HT1080 (cell line): Measurements from ENCODE around the gene RIT2. TPM values are rescaled to one million over a fixed set of nuclear protein-coding genes. Genes with fewer than 3 reads are reported as not detected.

Experiments
- DNase-seq: peaks from one replicate; pipeline ENCODE4 v3.0.0-alpha.2; 2015; ENCODE audit warnings: low read depth
- polyA plus RNA-seq, 2 experiments: library from polyadenylated mRNA; depleted of rRNA; stranded (reverse); fragments of >200 nt; gene quantifications; 2 replicates each; pipeline ENCODE4 v1.2.3, GENCODE V29; 2015
- total RNA-seq: library from RNA; depleted of rRNA; stranded (reverse); fragments of >200 nt; shearing (Covaris generic); gene quantifications from 2 replicates; pipeline ENCODE4 v1.2.3, GENCODE V29; 2014; rRNA removed

Gene RIT2
- not detected in 2 replicates for total RNA-seq
- polyA plus RNA-seq (2015; cell fraction: cytosol; rRNA removed): not detected in 2 replicates
- not detected in 2 replicates for polyA plus RNA-seq (2015; cell fraction: nucleus; rRNA removed)

DNA sequence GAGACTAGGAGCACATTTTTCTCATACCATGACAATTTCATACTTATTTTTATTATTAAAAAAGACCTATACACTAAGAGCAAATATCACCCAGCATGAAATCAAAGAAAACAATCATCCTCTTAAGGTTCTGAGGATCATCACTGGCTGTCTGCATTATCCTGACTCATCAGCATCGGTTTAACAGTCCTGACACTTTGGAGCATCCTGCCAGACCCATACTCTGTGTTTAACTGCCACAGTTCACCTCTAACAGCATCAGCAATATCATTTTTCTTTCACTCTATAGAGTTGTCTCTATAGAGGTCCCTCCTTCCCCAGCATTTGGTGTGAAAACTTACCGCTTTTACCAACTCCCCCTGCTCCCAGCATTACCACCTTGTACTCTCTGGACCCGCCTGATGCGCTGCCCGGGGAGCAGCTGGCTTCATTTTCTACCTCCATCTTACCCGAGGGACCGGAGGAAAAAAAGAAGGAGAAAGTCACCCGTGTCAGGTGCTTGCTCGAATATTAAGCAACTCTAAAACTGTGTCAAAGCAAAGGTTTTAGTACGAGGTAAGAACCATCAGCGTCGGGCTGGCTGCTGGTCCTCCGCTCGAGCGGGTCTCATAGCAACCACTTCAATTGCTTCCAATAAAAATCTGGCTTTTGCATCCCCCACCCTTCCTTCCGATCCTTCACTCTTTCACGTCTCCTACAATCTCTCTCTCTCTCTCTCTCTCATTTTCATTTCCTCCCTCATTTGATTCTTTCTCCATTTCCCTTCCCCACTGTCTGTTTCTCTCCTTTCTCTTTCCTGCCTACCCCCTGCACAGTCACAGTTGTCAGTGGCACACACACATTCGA, at the start of gene RIT2:
Gene RIT2, minus strand, starts transcription at position 610 of the 846 bp plus-strand sequence.
- DNase-seq: no peak

DNA sequence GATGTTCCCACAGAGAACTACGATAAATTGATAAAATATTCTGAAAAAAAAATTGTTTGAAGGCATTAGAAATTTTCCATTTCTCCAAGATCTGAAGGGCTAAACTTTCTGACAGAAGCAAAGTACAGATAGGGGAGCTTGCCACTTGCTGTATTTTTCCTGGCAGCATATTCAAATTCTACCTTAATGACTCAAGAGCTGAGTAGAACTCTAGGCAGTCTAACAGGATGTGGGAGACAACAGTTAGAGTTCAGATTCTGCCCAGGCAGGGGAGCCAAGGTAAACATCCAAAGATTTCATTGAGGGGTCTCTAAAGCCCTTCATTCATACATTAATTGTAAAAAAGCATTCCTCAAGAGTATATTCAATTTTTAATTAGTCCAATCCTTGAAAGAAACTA, 46.0 kb upstream of the RIT2 start:
- DNase-seq: peak; percentile 72

DNA sequence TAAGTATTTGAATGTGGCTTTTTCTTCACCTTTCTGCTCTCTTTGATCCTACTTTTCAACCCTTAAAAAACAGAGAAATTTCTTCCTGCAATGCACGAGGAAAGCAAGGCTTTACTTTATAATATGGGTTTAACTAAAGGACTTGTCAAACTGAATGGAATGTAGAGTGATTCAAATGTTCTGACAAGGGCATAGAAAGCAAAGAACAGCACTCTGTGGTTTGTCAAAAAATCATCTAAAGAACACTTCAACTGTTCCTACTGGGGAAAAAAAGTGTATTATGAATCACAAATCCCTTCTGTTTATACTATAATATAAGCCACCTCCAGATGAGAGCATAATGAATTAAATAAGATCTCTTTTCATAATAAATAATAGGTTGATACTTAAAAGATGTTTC, 45.0 kb upstream of the RIT2 start:
- DNase-seq: peak; percentile 63

DNA sequence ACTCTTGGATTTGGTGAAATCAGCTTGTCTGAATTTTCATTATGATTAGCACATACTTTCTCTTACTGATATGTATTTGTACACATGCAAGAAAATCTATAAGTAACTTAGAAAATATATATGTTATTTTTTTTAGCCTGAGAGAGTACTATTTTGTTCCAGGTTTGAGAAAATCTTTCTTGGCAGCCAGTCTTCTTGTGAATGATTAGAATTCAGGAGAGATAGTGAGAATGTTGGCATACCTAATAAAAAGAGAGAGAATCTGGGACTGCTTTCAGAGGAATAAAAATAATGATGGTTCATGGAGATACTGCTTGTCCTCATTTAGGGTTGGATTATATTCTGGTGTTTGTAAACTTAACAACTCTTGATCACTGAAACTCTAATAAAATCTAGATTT, 44.4 kb upstream of the RIT2 start:
- DNase-seq: no peak

DNA sequence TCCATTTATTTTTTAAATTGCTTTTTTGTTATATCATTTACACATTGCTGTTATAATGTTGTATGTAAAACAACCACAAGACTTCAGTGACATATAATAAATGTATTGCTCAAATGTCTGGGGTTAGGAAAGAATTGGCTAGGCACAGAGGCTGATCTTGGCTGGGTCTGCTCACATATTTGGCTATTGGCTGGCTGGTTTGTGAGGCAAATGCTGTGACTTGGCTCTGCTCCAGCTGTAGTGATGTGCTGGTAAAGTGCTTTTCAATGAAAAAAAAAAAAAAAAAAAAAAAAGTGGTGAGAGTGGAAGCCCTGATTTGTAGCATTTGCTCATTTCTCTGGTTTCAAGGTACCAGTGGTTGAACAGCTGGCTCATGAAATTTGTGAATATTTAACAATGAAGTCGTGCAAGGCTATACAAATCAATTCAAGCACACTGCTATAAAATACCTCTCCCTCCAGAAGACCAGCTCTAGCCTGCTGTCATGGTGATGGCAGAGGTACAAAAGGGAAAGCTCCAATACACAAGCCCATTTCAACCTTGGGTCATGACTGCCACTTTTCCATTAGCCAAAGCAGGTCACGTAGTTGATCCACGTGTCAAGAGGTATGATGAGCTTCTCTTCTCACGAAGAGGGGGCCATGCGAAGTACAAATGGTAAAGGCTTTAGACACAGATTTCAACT, 43.7 kb upstream of the RIT2 start:
- no peak for DNase-seq

DNA sequence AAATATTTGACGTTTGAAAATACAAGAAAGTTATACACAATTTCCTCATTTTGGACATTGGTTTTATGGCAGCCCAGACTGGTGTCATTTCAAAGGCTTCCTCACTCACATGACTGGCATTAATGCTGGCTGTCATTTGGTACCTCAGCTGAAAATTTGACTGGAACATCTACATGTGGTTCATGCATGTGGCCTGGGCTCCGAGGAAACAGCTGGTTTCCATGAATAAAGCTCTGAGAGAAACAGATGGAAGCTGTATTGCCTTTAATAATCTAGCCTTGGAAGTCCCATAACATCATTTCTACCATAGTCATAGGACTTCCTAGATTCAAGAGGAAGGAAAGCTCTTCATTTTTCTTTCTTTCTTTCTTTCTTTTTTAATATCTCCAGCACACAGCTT, 42.9 kb upstream of the RIT2 start:
- no peak for DNase-seq

DNA sequence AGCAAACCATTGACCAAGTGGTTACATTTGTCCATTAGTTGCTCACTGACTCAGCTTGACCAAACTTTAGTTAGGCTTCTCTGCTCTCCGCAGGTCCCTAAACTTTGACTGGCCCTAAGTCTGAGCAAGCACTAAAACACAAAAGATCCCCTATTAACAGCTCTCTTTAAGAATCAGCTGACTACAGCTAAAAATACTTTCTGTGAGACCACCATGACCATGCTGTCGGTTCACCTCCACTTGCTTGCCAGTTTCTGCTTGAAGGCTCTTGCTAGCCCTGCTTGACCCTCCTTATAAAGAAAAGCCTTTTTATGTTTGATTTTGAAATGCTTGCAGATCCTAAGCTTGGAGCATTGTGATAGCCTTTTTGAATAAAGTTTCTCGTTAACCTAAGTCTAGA, 40.4 kb upstream of the RIT2 start:
- no peak for DNase-seq

DNA sequence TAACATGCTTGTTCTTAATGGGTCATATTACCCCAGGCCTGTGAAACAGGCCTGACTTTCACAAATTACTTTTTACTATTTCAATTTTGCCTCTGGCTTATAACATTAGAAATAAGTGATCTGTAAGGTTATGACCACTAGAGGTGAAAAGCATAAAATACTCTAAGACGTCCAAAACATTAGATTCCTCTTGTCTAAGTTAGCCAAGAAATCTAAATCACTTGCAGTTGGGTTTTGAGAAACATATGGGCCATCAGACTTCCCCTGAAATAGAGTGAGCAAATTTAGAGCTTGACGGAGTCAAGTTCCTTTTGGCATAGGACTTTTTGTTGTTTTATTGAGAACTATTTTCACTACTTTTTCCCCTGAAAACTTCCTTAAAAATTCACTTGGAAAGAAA, 32.7 kb upstream of the RIT2 start:
- no peak for DNase-seq

DNA sequence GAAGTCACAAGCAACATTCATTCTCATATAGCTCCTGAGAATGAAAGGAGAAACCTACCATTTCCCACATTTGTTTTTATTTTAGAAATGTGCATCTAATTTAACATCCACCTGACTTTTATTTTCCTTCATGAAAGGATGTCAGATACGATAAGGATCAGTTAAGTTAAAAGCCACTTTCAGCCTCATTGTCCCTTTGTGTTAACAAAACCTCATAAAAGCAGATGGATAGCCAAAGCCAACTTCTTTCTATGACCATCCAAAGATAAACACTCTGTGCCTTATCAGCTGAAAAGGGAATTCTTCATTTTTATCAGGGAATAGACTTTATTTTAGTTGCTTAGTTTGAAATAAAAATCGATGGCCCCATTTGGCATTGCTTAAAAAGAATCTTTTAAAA, 25.7 kb upstream of the RIT2 start:
- no peak for DNase-seq

DNA sequence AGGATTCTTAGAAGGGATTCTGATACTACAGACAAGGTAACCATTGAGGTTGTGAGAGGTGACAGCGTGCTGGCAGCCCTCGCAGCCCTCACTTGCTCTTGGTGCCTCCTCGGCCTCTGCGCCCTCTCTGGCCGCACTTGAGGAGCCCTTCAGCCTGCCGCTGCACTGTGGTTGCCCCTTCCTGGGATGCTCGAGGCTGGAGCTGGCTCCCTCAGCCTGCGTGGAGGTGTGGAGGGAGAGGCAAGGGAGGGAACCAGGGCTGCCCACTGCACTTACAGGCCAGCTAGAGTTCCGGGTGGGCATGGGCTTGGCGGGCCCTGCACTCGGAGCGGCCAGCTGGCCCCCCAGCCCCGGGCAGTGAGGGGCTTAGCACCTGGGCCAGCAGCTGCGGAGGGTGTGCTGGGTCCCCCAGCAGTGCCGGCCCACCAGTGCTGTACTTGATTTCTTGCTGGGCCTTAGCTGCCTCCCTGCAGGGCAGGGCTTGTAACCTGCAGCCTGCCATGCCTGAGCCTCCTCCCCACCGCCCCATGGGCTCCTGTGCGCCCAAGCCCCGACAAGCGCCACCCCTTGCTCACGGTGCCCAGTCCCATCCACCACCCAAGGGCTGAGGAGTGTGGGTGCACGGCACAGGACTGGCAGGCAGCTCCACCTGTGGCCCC, 23.9 kb upstream of the RIT2 start:
- DNase-seq: no peak

DNA sequence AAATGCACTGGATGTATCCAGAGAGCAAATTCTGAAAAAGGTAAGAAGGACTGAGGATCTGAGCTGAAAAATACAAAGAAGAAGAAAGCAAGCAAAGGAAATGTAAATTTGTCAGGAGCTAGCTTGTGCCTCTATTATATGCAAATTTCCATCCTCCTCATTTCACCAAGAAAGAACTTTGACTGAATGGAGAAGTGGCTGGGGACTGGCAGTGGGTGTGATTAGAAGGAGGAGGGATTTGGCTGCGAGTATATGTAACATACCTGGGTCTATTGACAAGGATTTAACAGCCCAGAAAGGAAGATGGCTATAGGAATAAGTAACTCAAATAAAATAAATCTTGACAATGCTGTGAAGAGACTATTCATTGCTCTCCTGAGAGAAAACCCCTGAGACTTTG, 19.4 kb upstream of the RIT2 start:
- no peak for DNase-seq

DNA sequence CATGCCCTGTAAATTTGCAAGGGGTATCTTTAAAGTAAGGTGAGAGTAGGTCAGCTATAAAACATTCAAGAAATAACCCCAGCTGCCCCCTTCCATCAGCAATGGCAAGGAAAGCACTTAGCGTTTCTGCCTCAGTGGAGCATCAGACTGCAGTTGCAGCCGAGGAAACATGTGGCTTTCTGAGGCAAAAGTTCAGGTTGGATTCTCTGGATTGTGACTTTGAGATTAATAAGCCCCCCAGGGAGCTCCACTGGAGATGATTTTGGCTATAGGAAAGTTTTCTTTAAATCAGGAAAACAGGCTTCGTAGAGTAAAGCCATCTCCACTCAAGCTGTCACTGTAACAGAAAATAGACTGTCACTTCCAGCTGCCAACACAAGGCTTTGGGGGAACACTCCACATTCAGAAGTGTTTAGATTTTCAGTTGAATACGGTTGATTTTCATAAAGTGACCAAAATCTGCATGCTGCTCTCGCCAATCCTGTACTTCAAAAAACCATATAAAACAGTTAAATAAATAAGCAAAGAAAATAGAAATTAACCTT, 15.3 kb upstream of the RIT2 start:
- DNase-seq: no peak

DNA sequence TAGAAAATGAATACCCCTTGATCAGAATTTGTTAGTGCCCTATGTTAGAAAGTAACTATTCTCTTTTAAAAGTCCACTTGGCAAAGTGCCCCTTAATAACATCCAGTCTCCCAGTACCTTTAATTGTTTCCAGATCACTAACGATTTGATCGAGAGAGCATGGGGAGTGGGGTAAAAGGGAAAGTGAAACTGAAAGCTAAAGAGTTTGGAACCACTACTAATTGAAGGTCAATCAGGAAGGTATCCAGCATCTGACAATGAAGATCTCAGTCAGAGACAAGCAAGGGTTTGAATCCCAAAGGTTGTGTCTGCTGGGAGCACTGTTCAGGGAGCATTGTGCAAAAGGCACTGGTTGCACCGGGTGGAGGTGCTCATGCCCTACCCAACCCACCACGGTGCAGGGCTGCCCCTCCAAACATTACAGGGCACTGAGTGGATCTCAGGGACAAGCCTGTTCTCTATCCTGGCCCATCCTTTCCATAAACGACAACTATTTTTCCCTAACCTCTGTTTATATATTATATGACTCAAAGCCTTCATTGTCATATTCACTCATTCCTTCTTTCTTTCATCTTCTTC, 14.6 kb upstream of the RIT2 start:
- DNase-seq: peak; percentile 46

DNA sequence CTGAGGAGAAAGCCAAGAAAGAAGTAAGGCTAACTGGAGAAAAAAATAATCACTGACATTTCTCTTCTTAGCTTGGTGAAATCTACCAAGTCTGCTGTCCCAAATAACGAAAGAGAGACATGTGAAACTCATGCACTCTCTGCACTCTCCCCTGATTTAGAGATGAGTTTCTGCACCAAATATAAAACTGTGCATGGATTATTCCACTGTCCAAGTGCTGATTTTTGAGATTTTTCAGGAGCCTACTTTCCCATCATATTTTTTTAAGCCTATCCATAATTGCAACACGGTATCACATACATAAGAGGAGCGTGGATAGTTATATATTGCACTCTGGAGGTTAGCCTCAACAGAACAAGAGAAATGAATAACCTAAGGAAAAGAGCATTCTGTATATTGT, 10.0 kb upstream of the RIT2 start:
- DNase-seq: no peak

DNA sequence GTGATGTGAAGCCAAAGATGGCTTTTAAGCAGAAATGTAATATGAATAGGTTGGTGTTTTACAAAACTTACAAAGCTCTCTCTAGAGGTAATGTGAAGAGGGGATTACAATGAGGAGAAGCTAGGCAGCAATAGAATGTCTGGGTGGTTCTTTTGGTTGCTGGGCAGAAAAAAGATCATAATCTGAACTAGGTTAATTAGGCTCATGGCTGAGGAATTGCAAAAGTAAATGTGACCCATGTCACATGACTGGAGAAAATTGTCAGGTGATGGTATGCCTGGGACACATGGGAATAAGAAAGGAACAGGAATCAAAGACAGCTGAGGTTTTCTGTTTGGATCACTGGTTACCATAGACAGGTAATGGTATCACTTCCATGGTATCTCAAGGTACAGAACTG, 7.5 kb upstream of the RIT2 start:
- no peak for DNase-seq

DNA sequence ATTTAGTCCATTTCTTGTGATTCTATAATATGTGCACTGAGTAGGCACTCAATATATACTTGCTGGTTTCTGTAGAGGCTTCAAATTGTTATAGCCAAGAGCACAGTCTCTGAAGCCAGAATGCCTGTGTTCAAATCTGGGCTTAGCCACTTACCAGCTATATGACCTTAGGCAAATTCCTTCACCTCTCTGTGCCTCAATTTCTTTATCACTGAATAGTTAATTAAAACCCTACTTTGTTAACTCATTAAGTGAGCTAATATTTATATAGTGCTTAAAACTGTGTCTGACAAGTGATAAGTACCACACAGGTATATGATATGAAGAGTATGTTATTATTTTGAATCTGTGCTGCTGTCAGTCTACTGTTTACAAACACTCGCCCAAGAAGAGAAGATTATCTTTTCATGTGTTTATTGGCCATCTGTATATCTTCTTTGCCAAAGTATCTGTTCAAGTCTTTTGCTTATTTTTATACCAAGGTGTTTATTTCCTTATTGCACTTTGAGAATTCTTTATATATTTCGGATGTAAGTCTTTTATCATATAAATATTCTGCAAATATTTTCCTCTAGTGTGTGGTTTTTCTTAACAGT, 1.3 kb upstream of the RIT2 start:
- DNase-seq: no peak

DNA sequence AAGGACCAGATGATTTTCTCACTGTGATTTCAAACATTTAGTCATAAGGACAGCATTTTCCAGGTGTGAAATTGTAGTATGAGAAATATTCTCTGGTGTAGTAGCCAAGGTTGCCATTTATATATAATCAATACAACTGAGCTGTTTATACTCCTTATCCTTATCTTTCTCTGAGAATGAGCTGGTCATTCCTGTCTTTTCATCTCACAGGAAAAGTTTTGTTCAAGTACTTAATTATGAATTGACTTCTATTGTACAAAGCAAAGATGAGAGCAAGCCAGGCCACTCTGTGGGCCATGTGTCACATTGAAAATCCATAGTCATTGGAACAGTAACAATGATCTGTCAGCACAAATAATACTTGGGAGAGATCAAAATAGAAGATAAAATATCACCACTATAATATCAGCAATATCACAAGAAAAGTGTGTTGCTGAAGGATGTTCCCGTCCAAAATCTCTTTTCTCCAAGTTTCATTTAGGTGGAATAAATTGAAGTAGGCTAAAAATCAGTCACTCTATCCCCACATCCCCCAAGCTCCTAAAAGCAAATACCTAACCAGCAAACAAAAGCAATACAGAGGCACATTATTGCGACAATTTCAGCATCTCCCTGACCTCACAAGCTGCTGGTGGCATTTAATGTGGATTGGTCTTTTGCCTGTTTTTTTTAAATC, 2.1 kb downstream of the RIT2 start:
- no peak for DNase-seq

DNA sequence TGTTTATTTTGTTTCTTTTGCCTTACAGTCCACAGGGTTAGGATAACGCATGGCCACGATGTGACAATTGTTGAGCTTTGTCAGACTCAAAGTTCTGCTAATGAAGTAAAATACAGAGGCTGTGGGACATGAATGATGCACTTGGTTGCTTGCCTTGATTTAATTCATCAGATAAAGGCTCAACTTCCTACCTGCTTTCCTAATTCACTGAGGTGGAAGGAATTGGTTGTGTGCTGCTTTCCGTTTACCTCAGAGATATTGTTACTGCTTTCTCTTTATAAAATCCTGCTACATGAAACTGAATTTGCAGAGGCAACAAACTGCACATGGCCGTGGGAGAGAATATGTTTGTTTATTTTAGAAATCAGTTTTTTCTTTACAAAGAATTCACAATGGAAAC, 6.6 kb downstream of the RIT2 start:
- no peak for DNase-seq

DNA sequence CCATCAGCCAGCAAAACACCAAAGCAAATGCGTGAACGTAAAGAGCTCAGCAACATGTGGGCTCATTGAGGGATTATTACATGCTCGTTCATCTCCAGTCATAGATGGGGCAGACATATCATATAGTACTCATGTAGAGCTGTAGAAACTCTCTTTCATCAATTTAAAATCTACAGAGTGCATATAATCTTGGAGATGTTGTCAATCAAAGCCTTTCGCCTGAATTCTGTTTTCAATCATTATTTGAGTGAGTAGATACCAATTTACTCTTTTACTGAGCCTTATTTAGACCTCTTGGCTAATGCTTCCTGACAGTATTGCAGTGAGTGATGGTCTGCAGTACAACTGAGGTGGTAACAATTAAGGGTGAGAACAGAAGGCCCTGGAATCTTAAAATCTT, 7.0 kb downstream of the RIT2 start:
- no peak for DNase-seq

DNA sequence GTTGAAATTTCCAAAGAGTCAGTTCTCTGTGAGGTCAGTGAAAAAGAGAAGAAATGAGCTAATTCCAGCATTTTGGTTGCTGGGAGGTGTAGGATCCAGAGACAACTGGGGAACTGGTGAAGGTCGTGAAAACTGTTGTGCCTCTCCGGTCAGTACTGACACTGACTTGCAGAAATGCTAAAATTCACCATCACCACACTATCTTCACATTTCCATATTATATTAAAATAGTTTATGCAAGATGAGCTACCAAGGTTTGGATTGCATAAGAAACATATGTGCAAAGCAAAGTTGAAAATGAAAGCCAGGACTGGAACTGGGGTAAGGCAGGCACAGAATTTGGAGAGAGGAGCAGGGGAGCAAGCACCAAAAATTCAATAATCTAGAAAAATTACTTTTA, 21.8 kb downstream of the RIT2 start:
- DNase-seq: no peak

DNA sequence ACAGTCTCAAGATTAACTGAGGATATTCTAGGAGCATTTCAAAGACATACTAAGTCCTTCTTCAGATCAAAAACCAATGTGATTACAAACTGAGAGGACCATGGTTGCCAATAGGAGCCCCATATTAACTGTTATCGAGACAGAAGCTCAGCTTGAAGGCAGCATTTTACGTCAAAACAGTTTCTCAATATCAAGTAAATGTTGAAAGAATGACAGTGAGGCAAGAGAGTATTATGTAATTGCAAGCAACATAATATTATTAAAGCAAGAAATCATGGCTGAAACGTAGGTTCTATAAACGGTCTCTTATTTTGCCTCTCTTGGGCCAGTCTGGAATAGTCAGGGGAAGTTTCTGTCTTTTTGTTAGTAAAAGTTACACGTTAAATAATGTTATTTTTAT, 22.9 kb downstream of the RIT2 start:
- DNase-seq: no peak
